AG04450 (cell line): ENCODE results near the gene CSRP2. TPM values are rescaled to one million over a fixed set of nuclear protein-coding genes. Genes with fewer than 3 reads are reported as not detected.

ENCODE experiments used
- CTCF ChIA-PET: fragments of 300-600, 350-600 bp; formaldehyde crosslinking; extraction: SDS; loops from one replicate; lab custom pipeline; 2022; ENCODE audit warnings: antibody characterized with exemption, inconsistent platforms; lab: Charles Lee
- POLR2A ChIA-PET: fragments of 350-600 bp; formaldehyde crosslinking; extraction: SDS; loops from one replicate; lab custom pipeline; 2021; ENCODE audit warnings: antibody characterized with exemption, inconsistent platforms; lab: Yijun Ruan, JAX
- DNase-seq: peaks from one replicate; pipeline ENCODE4 v3.0.0-alpha.2; 2011; ENCODE audit warnings: low read depth, low spot score
- H3K27ac ChIP-seq: one replicate; pipeline ENCODE4 v1.5.1; 2012; ENCODE audit warnings: low read depth, low read length, control low read depth
- H3K27me3 ChIP-seq: one replicate; pipeline ENCODE4 v1.6.0; 2012; ENCODE audit warnings: low read length; ENCODE audit not compliant: control insufficient read depth, insufficient read depth
- H3K4me3 ChIP-seq: 2 replicates; pipeline ENCODE4 v1.5.1; 2011; ENCODE audit warnings: mild to moderate bottlenecking, low read depth, low read length, control low read depth
- H3K9me3 ChIP-seq: 2 replicates; pipeline ENCODE4 v1.5.1; 2012; ENCODE audit warnings: low read length; ENCODE audit not compliant: control insufficient read depth, insufficient read depth
- CTCF ChIP-seq: IDR thresholded peaks from 2 replicates; pipeline ENCODE4 v1.5.1; 2011; ENCODE audit warnings: low read depth, low read length, control low read depth, inconsistent platforms
- polyA plus RNA-seq: library from polyadenylated mRNA; depleted of rRNA; stranded (reverse); fragments of >200 nt; gene quantifications from 2 replicates; pipeline ENCODE4 v1.2.3, GENCODE V29; 2011

Gene CSRP2
- polyA plus RNA-seq, 1 experiment = 108 TPM

GRCh38 chr12:76866151-76866567 lies 12.7 kb downstream of the CSRP2 start:
- no peak for TF ChIP-seq CTCF
- H3K9me3 ChIP-seq = no peaks in the 10 kb centered on the region; the same call in 1 of the 2 replicates
- H3K4me3 ChIP-seq = no peak overlapping the region
- DNase-seq = no peak
- no peak overlapping the region for H3K27ac ChIP-seq
- ChIA-PET POLR2A (interaction anchor here (1.2 to 1.3 kb wide), 2 partner anchors 13 to 145 kb away, joined by 3 to 5 read pairs; partner anchors contain the start of gene CSRP2), CTCF (interaction anchor here (1.2 to 2.5 kb wide), 2 partner anchors 145 to 147 kb away, joined by 3 to 11 read pairs; no protein-coding TSS in a partner anchor)
- no peaks in the 10 kb centered on the region for H3K27me3 ChIP-seq

- CTCF ChIA-PET = no interaction called here
- H3K27ac ChIP-seq = no peak overlapping the region
- no peak for TF ChIP-seq CTCF
These were observed 13.9 kb downstream of the CSRP2 start for GRCh38 chr12:76864791-76865400.

GRCh38 chr12:76863837-76864236 lies 15.0 kb downstream of the CSRP2 start:
- no peak overlapping the region for H3K4me3 ChIP-seq
- no peak for TF ChIP-seq CTCF
- no peaks in the 10 kb centered on the region for H3K27me3 ChIP-seq
- ChIA-PET CTCF (interaction anchor here (1.2 kb wide), 1 partner anchor 147 kb away, joined by 5 read pairs; no protein-coding TSS in a partner anchor), POLR2A (interaction anchor here (0.9 to 1.7 kb wide), 4 partner anchors 16 to 149 kb away, joined by 3 to 14 read pairs (median 5); partner anchors contain the start of gene CSRP2)
- peak overlapping the region; percentile 47 for H3K27ac ChIP-seq
- H3K9me3 ChIP-seq = no peaks in the 10 kb centered on the region; the same call in 1 of the 2 replicates
- no peak for DNase-seq

More at GRCh38 chr12:76864791-76865400, 13.9 kb downstream of the CSRP2 start:
- POLR2A ChIA-PET = no interaction called here
- no peak overlapping the region for H3K4me3 ChIP-seq
- no peak for DNase-seq
- H3K9me3 ChIP-seq = no peaks in the 10 kb centered on the region; the same call in 1 of the 2 replicates
- H3K27me3 ChIP-seq = no peaks in the 10 kb centered on the region

GRCh38 chr12:76863005-76863670 lies 15.7 kb downstream of the CSRP2 start:
- DNase-seq = peak; percentile 89
- POLR2A ChIA-PET = interaction anchor here (0.7 to 1.7 kb wide), 5 partner anchors 15 to 149 kb away, joined by 3 to 14 read pairs (median 3); partner anchors contain the start of gene CSRP2
- Histone ChIP-seq H3K27me3 (no peaks in the 10 kb centered on the region), H3K9me3 (no peaks in the 10 kb centered on the region), H3K4me3 (no peak overlapping the region), H3K27ac (peak overlapping the region; percentile 74)
- CTCF ChIA-PET = interaction anchor here (1.2 kb wide), 1 partner anchor 148 kb away, joined by 5 read pairs; no protein-coding TSS in a partner anchor
- no peak for TF ChIP-seq CTCF

- no peak overlapping the region for H3K27ac ChIP-seq
- H3K9me3 ChIP-seq = no peaks in the 10 kb centered on the region; the same call in 1 of the 2 replicates
- POLR2A ChIA-PET = no interaction called here
- CTCF ChIA-PET = no interaction called here
- H3K4me3 ChIP-seq = no peak overlapping the region
- no peak for TF ChIP-seq CTCF
- no peaks in the 10 kb centered on the region for H3K27me3 ChIP-seq
- DNase-seq = no peak
These were observed 18.6 kb downstream of the CSRP2 start for GRCh38 chr12:76860256-76860655.
